GM23248 (cell line): Measurements from ENCODE around the gene NDFIP2.

Source experiments
- EZH2 ChIP-seq: fragments of 200-600 bp; sonication (generic); IDR thresholded peaks from 2 replicates; pipeline ENCODE4 v1.6.1; 2018; ENCODE audit warnings: antibody characterized with exemption, mild to moderate bottlenecking; ENCODE audit not compliant: insufficient read depth, poor library complexity, severe bottlenecking
- EZH2phosphoT487 ChIP-seq: fragments of 200-600 bp; sonication (generic); IDR thresholded peaks from 2 replicates; pipeline ENCODE4 v1.6.1; 2018; ENCODE audit warnings: antibody characterized with exemption, moderate library complexity, mild to moderate bottlenecking, low read depth; ENCODE audit not compliant: insufficient read depth

DNA sequence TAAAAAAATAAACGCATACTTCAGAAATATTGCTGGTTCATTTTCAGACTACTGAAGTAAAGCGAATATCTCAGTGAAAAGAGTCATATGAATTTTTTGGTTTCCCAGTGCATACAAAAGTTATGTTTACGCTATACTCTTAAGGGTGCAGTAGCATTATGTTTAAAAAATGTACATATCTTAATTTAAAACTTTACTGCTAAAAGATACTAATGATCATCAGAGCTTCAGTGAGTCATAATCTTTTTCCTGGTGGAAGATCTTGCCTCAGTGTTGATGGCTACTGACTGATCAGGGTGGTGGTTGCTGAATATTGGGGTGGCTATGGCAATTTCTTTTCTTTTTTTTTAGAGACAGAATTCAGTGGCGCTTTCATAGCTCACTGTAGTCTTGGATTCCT is 48.9 kb downstream of the NDFIP2 start:
- TF ChIP-seq EZH2 (no peak), EZH2phosphoT487 (no peak)
